VCaP (cell line): ENCODE data around the gene PHKA1.

Experiments used
- H3K27ac ChIP-seq: fragments of 450-650 bp; 2 replicates; pipeline ENCODE4 v1.5.1; 2017
- TF ChIP-seq, protein P1 (sequence below): fragments of 450-650 bp; conservative IDR thresholded peaks from 2 replicates; pipeline ENCODE4 v1.5.1; 2017; ENCODE audit warnings: mild to moderate bottlenecking, moderate library complexity

PHKA1 gene

GRCh38 chrX:72630185-72630584 is 83.9 kb downstream of the PHKA1 start:
- TF ChIP-seq, protein P1, sequence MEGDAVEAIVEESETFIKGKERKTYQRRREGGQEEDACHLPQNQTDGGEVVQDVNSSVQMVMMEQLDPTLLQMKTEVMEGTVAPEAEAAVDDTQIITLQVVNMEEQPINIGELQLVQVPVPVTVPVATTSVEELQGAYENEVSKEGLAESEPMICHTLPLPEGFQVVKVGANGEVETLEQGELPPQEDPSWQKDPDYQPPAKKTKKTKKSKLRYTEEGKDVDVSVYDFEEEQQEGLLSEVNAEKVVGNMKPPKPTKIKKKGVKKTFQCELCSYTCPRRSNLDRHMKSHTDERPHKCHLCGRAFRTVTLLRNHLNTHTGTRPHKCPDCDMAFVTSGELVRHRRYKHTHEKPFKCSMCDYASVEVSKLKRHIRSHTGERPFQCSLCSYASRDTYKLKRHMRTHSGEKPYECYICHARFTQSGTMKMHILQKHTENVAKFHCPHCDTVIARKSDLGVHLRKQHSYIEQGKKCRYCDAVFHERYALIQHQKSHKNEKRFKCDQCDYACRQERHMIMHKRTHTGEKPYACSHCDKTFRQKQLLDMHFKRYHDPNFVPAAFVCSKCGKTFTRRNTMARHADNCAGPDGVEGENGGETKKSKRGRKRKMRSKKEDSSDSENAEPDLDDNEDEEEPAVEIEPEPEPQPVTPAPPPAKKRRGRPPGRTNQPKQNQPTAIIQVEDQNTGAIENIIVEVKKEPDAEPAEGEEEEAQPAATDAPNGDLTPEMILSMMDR, result no peak
- H3K27ac ChIP-seq, result no peak overlapping the region

DNA sequence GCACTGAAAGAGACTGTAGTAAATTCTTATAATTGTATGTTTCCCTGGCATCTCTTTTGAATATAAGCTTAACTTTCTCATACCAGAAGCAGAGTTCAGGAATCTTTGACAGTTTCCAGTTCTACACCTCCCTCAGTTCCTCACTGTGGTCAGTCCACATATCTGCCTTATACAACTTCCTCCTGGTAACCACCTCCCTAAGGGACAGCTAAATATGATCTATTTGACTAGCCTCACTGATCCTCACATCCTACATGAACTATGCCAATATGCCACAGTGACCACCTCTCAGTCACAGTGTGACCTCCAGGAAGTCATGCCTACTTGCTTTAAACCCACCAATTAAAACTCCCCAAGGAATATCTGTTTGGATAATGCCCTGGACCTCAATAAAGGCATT is 89.9 kb downstream of the PHKA1 start:
- TF ChIP-seq, protein P1, result no peak
- H3K27ac ChIP-seq, result no peak overlapping the region

DNA sequence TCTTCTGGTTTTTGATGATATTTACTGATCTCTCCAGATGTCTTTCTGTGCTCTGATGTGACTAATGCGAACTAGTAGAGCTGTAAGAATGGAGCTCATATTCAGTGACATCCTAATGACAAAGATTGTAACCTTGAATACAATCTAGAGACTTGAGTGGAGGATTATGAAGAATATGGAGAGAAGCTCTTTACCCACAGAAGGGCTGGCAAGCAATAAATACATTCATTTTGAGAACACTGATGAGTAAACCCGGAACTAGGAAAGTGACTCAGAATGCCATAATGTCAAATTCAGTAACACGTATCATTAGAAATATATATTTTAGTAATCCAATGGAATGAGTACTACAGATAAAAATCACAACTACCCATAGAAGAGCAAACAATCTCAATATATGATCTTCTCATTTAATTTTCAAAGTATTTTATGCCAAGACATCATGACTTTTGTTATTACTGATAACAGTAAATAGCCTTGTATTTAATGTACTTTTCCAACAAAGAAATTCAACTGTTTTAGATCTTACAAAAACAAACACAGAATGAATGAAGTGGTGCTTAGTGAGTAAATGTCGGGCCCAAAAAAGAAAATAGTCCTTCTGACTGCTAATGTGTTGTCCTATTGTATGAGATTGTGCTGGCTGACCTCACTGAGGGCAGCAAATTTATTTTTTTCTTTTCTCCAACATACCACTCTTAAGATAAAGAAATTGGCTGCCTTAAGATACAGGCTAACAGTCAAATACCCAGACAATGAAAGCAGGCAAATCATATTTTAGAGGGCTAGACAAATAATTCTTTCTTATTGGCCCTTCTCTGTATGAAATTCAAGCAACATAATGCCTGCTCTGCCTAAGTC is 92.3 kb downstream of the PHKA1 start:
- no peak overlapping the region; the same call in 1 of the 2 replicates for H3K27ac ChIP-seq

DNA sequence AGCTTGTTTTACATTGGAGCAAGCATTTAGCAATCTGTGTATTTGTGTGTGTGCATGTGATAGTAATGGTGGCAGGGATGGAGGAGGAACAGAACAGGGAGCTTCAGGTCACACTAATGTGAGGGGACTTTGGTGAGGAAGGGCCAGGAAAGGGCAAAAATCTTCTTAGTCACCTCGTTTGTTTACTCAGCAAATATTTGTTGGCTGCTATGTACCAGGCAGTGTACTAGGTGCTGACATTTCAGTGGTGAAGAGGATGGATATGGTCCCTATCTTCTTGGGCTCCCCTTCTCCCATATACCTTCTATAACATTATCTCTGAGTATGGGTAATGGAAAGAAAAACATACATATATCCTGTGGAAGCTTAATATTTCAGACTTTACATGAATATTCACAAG is 92.9 kb downstream of the PHKA1 start:
- TF ChIP-seq, protein P1, result no peak
- no peak overlapping the region; the same call in 1 of the 2 replicates for H3K27ac ChIP-seq

More for the DNA sequence above, 92.3 kb downstream of the PHKA1 start:
- TF ChIP-seq, protein P1, result no peak

- H3K27ac ChIP-seq, result no peak overlapping the region; the same call in 1 of the 2 replicates
- TF ChIP-seq, protein P1, result no peak
Measured at GRCh38 chrX:72620550-72621145, 93.5 kb downstream of the PHKA1 start.

- TF ChIP-seq, protein P1, result peak; percentile 60
Measured at GRCh38 chrX:72609313-72609712, 104.8 kb downstream of the PHKA1 start.

GRCh38 chrX:72604705-72605104 is 109.4 kb downstream of the PHKA1 start:
- H3K27ac ChIP-seq, result no peak overlapping the region
- TF ChIP-seq, protein P1, result no peak

More at GRCh38 chrX:72609313-72609712, 104.8 kb downstream of the PHKA1 start:
- no peak overlapping the region for H3K27ac ChIP-seq
